ENCODE results near the gene MYO9A.

DNA sequence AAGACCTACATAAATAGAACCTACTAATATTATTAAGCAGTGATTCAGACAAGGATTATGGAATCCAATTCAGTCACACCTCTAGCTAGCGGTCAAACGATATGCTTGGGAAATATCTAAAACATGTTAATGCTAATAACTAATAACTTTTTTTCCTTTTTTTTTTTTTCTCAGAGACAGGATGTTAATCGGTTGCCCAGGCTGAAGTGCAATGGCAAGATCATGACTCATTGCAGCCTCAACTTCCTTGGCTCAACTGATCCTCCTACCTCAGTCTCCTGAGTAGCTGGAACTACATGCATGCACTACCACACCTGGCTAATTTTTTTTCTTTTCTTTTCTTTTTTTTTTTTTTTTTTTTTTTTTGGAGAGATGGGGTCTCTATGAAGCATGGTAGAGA is 183.5 kb downstream of the MYO9A start:
- TF ChIP-seq, protein P1, sequence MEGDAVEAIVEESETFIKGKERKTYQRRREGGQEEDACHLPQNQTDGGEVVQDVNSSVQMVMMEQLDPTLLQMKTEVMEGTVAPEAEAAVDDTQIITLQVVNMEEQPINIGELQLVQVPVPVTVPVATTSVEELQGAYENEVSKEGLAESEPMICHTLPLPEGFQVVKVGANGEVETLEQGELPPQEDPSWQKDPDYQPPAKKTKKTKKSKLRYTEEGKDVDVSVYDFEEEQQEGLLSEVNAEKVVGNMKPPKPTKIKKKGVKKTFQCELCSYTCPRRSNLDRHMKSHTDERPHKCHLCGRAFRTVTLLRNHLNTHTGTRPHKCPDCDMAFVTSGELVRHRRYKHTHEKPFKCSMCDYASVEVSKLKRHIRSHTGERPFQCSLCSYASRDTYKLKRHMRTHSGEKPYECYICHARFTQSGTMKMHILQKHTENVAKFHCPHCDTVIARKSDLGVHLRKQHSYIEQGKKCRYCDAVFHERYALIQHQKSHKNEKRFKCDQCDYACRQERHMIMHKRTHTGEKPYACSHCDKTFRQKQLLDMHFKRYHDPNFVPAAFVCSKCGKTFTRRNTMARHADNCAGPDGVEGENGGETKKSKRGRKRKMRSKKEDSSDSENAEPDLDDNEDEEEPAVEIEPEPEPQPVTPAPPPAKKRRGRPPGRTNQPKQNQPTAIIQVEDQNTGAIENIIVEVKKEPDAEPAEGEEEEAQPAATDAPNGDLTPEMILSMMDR (IDR thresholded peaks at IDR 0.05), result no peak
- no peak for TF ChIP-seq POLR2A (IDR thresholded peaks at IDR 0.05)

Measured in thyroid gland (tissue), 4 donors.